Measurements from ENCODE around the gene TTYH2. TPM values are rescaled to one million over a fixed set of nuclear protein-coding genes. Genes with fewer than 3 reads are reported as not detected.

TTYH2 gene
- total and polyA plus RNA-seq, 10 of the 15 experiments (the other 5 are each of a cell fraction or from before 2014, with no cell fraction given), result 0.26 to 25.2 (median 6.6) TPM

- TF ChIP-seq REST (IDR thresholded peaks at IDR 0.05; ENCODE audit: low read depth, low read length) (no peak), POU2F2 (IDR thresholded peaks at IDR 0.05; ENCODE audit: borderline replicate concordance, low read depth, low read length) (no peak), IKZF1 (conservative IDR thresholded peaks at IDR 0.05) (peak; percentile 82)
Observed at GRCh38 chr17:74274709-74275340, 61.5 kb downstream of the TTYH2 start (continued).

GRCh38 chr17:74276051-74276476, 62.7 kb downstream of the TTYH2 start:
- CTCF ChIA-PET, result interaction anchor here (1.4 to 3.0 kb wide), 4 partner anchors 9 to 92 kb away, joined by 4 to 26 read pairs (median 12); partner anchors contain the start of gene GPR142

More at GRCh38 chr17:74276051-74276476, 62.7 kb downstream of the TTYH2 start:
- Histone ChIP-seq H3K4me3 (no peak overlapping the region), H2AFZ (ENCODE audit: control insufficient read depth, low read depth, low read length) (no peak overlapping the region), H3K36me3 (ENCODE audit: control insufficient read depth in 2 of 2, insufficient read depth in 2 of 2, low read length in 1 of 2) (no peaks in the 10 kb centered on the region), H3K4me2 (ENCODE audit: control insufficient read depth, insufficient read depth) (no peak overlapping the region), H3K27me3 (replicated peaks in 1 of 2; ENCODE audit: control insufficient read depth in 2 of 2, insufficient read depth in 2 of 2, low read length in 1 of 2) (no peaks in the 10 kb centered on the region), H4K20me1 (ENCODE audit: control insufficient read depth, insufficient read depth) (no peaks in the 10 kb centered on the region), H3K79me2 (ENCODE audit: control insufficient read depth, insufficient read depth, low read length) (no peaks in the 10 kb centered on the region), H3K4me1 (ENCODE audit: control insufficient read depth, insufficient read depth, low read length) (peaks cover 32% of the 10 kb centered on the region), H3K27ac (ENCODE audit: control insufficient read depth, insufficient read depth) (peak overlapping the region; percentile 8; the same call in 1 of the 2 replicates), H3K9me3 (replicated peaks; ENCODE audit: control insufficient read depth, insufficient read depth, low read length) (no peaks in the 10 kb centered on the region), H3K9ac (ENCODE audit: control insufficient read depth, insufficient read depth, low read length) (no peak overlapping the region)
- in situ Hi-C loops (cut with MboI) (loop anchor here (10.0 to 25.0 kb wide), 2 partner anchors 61 to 1864 kb away; partner anchors contain the start of gene TTYH2), intact Hi-C loops (cut with micrococcal nuclease; ENCODE audit: unreplicated experiment) (no loop called here)
- DNase-seq (ENCODE audit: low read depth, low spot score), result no peak
- SMC1A ChIA-PET (ENCODE audit: uncharacterized antibody, unreplicated experiment), result interaction anchor here (0.8 to 2.2 kb wide), 5 partner anchors 8 to 103 kb away, joined by 3 to 12 read pairs (median 6); no protein-coding TSS in a partner anchor
- WGBS (ENCODE audit: insufficient coverage, insufficient replicate concordance, low lambda C conversion rate, missing lambda C conversion rate), result 51% methylated on average over 12 of the region's 12 CpGs
- no peak for ATAC-seq
- no TSS peak for BruUV-seq (replicated peaks)
- TF ChIP-seq E2F4 (IDR thresholded peaks at IDR 0.05; ENCODE audit: low read depth, low read length) (no peak), BCL3 (IDR thresholded peaks at IDR 0.05; ENCODE audit: borderline replicate concordance, insufficient read depth, low read depth, low read length, poor library complexity, severe bottlenecking) (peak; percentile 53), MEF2B (IDR thresholded peaks at IDR 0.05; ENCODE audit: partially characterized antibody, poor library complexity, severe bottlenecking) (peak; percentile 82)
- FAIRE-seq, result no peak
- POLR2A ChIA-PET, result interaction anchor here (0.6 kb wide), 1 partner anchor 12 kb away, joined by 4 read pairs; no protein-coding TSS in a partner anchor
- RAD21 ChIA-PET (ENCODE audit: unreplicated experiment), result interaction anchor here (1.0 to 2.1 kb wide), 3 partner anchors 9 to 19 kb away, joined by 3 to 11 read pairs (median 6); no protein-coding TSS in a partner anchor

All from GM12878 (cell line).